NCI-H460 (cell line): ENCODE measurements around the gene ANKRD60. TPM values are rescaled to one million over a fixed set of nuclear protein-coding genes. Genes with fewer than 3 reads are reported as not detected.

Experiments
- DNase-seq: peaks from one replicate; pipeline ENCODE4 v3.0.0-alpha.2; 2016; ENCODE audit warnings: low read depth; ENCODE audit errors: extremely low read depth
- total RNA-seq: library from RNA; depleted of rRNA; stranded (reverse); fragments of >200 nt; shearing (Covaris generic); gene quantifications from 2 replicates; pipeline ENCODE4 v1.2.3, GENCODE V29; 2014

ANKRD60 gene
- total RNA-seq, 1 experiment from 2014 or later = not detected

- DNase-seq = no peak
Measured at GRCh38 chr20:58245181-58245891, 16.9 kb upstream of the ANKRD60 start.

DNA sequence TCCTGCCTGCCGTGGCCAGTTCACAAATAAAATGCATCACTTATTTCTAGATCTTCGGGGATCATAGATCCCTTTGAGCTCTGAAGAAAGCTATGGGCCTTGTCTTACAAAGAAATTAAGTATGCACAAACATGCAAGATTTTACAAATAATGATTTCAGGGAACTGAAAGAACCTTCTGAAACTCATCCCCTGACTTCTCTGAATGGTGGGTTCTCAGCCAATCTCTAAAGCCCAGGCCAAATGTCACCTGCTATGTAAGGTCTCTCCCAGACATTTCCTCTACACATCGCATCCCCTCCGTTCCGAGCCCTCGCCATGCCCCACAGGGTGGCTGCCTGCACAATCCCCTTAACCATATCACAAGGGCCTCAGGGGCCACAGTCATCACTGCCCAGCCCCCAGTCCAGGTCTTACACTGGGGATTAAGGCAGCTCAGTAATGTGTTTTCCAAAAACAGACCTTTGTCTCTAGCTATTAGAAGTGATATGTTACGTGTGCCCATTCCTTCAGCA lies 16.1 kb upstream of the ANKRD60 start:
- no peak for DNase-seq

GRCh38 chr20:58243653-58244410 lies 15.4 kb upstream of the ANKRD60 start:
- no peak for DNase-seq

- no peak for DNase-seq
Measured at GRCh38 chr20:58242824-58243223, 14.4 kb upstream of the ANKRD60 start.

DNA sequence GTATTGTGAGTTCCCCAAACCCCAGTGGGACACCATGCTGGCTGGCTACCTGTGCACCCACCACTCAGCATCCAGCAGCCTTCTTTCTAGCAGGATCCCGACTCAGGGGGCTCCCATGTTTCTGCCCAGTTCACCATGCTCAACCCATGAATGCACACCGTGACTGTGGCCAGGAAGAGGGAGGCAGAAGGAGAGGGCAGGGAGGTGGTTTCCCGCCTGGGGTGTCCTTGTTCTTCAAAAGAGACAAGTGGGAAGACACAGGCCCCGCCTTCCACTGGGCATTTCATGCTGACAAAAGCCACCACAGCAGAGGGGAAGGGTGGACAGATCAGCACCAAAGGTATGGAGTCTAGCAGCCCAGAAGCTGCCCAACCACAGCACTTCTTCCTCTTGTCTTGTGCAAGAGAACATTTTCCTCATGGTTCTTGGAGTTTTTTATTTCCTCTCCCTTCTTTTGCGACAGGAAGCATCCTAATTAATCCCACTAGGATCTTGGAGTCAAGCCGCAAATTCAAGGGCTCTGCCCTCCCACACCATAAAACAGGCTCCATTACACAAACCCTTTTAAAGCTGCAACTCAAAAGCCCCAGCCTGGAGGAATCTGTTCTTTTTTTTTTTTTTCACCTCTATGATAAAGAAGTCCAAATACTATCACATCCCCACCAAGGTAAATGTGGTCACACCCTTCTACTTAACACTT lies 13.5 kb upstream of the ANKRD60 start:
- DNase-seq = no peak

- DNase-seq = no peak
Measured at GRCh38 chr20:58240471-58240870, 12.0 kb upstream of the ANKRD60 start.

GRCh38 chr20:58239216-58239615 lies 10.8 kb upstream of the ANKRD60 start:
- no peak for DNase-seq

- no peak for DNase-seq
Measured at GRCh38 chr20:58238490-58238889, 10.0 kb upstream of the ANKRD60 start.

DNA sequence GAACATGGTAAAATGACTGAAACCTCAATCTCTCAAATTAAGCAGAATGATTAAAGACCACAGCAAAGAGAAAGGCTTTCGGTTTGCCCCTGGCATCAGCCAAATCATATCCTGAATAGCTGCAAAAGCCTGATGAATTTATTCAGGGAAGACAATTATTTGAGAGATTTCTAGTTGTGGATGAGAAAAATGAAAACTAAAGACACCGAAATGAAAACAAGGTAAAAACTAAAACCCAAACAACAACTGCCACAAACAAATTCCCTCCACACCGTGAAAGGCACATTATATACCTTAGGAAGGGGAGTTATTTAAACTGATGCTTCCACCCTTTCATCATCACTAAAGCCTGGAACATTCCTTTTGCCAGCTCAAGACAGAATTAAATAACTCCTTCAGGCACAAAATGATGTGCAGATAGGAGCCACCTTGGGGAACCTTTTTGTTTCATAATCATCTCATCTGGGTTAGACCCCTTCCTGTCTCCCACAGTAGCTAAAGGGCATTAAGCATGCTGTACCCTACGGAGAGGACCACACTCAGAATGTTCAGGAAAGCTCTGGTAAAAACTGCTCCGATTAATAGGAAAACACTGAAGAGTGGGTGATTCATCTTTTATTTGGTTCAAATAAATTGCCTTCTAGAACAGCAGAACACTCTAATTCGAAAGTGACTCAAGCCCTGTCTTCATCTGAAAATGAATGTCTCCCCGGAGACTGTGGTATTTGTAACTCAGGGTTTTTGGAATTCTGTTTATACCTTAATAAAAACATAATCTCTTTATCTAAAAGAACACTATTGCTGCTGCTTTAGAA lies 9.1 kb upstream of the ANKRD60 start:
- no peak for DNase-seq

DNA sequence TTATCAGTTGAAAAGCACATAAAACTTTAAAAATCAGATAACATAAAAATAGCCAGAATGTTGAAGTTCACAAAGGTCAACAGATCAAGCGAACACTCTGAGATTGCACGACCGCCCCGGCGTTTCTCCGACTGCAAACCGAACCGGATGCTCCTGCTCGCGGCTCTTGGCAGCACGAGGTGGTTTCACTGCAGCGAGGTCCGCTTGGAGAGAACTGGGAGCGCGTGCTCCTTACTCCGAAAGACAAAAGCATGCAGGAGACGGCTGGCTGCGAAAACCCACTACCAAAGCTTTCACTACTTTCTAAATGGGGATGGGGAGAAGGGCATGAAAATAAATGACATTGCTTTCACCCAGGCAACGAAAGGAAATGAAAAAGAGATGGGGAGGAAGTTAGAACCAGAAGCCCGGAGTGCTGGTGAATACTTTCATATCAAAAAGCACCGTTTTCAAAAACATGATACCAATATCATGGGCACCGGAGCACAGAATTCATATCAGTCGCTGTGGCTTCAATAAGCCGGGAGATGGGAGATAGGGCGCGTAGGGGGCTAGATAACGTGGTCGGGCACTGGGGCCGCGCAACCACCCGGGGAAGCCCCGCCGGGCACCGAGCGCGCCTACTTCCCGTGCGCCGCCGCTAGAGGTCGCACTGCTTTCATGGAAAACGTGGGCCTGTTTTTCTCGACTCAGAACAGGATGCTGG lies 8.3 kb upstream of the ANKRD60 start:
- peak; percentile 62 for DNase-seq

GRCh38 chr20:58235010-58235409 lies 6.6 kb upstream of the ANKRD60 start:
- DNase-seq = no peak

DNA sequence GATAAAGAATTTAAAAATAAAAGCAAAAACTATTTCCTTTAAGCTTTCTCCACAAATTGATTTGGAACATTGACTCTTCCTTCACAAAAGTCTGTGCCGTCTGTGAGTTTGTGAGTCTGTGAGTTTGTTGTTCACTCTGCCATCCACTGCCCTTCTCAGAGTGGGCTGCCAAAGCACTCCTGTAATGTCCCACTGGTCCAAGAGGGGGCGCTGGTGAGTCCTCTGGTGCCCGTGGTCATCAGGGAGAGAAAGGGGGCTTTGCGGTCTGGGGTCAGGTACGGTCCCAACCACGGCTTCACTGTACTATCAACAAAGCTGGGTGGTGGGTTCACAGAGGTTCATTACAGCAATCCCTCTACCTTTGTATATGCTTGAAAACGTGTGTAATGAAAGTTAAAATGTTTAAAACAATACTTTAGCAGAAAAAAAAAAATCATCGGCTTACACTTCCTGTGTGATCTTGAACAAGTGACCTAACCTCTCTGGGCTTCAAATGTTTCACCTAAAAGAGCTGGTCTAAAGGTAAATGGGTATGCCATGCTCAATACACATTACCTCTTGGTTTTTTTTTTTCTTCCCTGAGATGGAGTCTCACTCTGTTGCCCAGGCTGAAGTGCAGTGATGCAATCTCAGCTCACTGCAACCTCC lies 5.6 kb upstream of the ANKRD60 start:
- no peak for DNase-seq

DNA sequence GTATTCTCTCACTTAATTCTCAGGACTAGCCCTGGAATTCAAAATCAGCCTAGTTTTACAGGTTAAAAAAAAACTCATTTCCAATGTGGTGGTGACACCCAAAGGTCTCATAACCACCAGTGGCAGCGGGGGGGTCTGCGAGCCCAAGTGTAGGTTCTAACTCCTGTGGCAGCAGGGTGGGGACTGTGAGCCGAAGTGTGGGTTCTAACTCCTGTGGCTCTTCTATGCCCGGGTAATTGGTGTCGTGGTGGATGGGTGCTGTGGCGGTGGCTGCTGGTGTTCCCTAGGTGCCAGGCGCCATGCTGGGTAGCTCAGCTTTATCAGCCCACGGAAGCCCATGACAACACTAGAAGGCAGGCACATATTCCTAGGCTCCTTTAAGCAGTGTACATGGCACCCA lies 4.9 kb upstream of the ANKRD60 start:
- no peak for DNase-seq

DNA sequence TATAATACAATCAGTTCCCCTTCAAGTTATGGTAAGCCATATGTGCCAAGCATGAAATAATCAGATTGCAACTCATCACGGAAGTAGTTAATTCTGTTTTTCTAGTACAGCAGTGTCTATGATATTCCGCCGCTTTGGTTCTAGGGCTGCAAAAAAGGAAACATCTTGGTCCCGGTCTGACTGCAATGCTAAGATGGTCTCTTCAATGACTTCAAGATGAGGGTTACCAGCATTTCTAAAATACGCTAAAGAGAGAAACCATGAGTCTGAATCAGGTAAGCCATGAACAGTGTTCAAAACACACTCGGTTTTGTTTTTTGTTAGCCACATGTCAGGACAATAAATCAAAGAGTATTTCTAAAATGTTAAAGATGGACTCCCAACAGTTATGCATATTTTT lies 3.2 kb upstream of the ANKRD60 start:
- no peak for DNase-seq

DNA sequence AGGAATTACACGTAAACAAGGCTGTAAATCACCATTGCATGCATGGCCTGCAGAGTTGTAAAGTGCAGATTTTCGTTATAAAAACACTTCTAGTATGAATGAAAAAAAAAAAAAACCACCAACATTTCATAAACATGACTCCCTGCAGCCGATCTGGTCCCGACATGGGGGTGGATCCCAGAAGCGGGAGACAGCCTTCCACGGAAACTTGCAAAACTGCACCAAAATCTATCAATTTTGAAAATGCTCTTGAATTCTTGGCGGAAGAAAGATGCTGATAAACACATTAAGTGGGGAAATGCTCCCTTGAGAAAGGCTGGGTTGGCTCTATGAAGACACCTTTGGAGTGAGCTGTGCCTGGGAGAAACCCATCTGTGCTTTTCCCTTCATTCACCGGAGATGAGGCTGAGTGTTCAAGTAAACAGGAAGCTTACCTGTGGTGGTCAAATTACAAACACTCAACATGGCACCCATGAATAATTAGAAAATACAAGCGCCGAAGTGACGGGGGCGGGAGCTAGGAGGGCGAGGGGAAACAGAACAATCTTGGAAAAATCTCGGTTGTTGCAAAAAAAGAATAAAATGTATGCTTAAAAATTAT lies 845 bp upstream of the ANKRD60 start:
- DNase-seq = no peak

GRCh38 chr20:58228103-58228483 lies 360 bp downstream of the ANKRD60 start:
- DNase-seq = no peak

DNA sequence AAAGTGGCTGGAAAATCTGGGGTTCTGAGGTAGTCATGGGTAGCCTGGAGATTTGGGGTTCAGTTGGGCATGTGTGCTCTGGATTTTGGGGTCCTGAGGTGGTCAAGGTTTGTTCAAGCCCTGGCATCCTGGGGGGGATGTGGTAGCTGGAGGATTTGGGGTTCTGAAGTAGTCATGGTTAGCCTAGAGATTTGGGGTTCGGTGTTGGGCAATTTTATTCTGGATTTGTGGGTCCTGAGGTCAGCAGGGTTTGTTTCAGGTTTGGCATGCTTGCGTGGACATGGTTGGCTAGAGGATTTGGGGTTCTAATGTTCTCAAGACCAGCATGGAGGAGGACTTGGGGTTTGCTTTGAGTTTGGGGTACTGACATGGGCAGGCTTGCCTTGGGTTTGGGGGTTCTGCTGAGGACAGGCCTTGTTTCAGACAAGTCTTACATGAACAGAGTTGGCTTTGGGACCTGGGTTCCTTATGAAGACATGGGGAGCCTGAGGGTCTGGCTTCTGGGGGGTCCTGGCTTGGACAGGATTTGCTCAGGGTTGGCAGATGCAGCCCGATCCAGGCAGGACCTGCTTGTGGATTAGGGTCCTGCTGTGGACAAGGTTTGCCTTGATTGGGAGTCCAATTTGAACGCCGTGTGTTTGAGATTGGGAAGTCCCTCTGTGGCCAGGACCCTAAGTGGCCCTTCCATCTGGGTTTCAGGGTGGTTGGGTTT lies 906 bp downstream of the ANKRD60 start:
- DNase-seq = no peak

DNA sequence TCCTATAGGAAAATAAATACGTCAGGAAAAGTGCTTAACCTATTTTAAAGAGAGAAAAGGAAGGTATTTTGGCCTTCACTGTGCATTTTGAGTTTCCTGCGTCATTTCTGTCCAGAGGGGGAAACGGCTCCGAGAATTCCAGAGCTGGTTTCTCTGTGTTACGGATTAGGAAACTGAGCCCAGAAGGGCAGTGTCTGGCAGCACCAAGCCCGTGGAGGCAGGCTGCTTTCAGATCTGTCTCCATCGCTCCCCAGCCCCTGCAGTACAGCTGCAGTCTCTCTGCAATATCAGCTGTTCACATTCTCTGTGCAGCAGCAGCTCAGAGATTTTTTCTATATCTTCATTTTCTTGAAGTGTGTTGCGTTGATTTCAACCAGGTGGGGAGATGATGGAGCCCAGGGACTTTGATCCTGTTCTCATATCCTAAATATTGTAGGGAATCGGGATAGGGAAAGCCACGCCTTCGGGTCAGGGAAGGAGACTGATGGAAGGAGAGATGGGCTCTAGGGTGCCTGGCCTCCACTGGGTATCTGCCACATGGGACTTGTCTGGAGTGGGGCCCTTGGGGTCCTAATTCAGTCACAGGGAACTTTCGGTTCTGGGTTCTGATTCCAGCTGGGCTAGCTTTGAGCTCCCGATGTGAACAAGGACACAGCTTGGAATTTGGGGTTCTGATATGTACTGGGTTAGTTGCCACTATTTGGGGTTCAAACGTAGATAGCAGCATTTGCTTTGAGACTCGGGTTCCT lies 2.8 kb downstream of the ANKRD60 start:
- no peak for DNase-seq
